ENCODE results near the gene TSR3.

The TSR3 gene

DNA sequence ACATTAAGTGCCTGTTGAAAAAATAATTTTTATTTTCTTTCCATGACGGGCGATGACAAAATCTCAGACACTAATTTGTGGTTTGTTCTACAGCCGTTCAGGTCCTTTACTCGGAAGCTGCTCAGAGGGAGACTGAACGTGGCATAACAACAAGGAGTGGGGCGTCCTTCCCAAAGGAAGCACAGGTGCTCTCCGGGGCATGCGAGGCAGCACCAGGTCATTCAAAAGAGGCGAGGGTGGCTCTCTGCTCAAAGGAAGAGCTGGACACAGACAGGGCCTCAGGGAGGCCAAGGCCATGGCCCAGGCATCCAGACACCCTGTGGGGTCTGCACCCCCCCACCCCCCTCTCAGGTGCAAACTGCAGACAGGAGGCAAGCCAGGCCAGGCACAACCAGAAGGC lies 46.7 kb upstream of the TSR3 start:
- no peaks in the 10 kb centered on the region for H4K20me1 ChIP-seq (ENCODE audit: low read depth, low read length)
- no peak overlapping the region for H3K4me3 ChIP-seq (ENCODE audit: insufficient read depth, low read length, poor library complexity, severe bottlenecking)
- H3K9me3 ChIP-seq (ENCODE audit: insufficient read depth, low read length), result no peaks in the 10 kb centered on the region
- H3K9ac ChIP-seq (ENCODE audit: low read length), result no peak overlapping the region
- H3K9me2 ChIP-seq (replicated peaks; ENCODE audit: insufficient read depth, low read length), result no peaks in the 10 kb centered on the region
- no peak for TF ChIP-seq EZH2phosphoT487 (conservative IDR thresholded peaks at IDR 0.05; ENCODE audit: low read length)
- H3F3A ChIP-seq (ENCODE audit: insufficient read depth), result no peaks in the 10 kb centered on the region
- H3K27me3 ChIP-seq (ENCODE audit: low read length), result no peaks in the 10 kb centered on the region
- no peak overlapping the region for H3K27ac ChIP-seq (ENCODE audit: low read depth, low read length)
- H3K36me3 ChIP-seq (ENCODE audit: low read length), result no peaks in the 10 kb centered on the region
- no peaks in the 10 kb centered on the region for H3K79me2 ChIP-seq (ENCODE audit: insufficient read depth, low read length)
- H2AFZ ChIP-seq (ENCODE audit: low read depth, low read length, severe bottlenecking), result no peak overlapping the region
- H3K4me2 ChIP-seq (ENCODE audit: low read depth, low read length, poor library complexity, severe bottlenecking), result no peak overlapping the region

- no peaks in the 10 kb centered on the region for H3K36me3 ChIP-seq (ENCODE audit: low read length)
- H2AFZ ChIP-seq (ENCODE audit: low read depth, low read length, severe bottlenecking), result no peak overlapping the region
Observed at GRCh38 chr16:1397779-1398178, 46.1 kb upstream of the TSR3 start.

GRCh38 chr16:1395444-1396031 lies 43.9 kb upstream of the TSR3 start:
- H3K9me2 ChIP-seq (replicated peaks; ENCODE audit: insufficient read depth, low read length), result no peaks in the 10 kb centered on the region
- no peaks in the 10 kb centered on the region for H3K9me3 ChIP-seq (ENCODE audit: insufficient read depth, low read length)
- H3K27ac ChIP-seq (ENCODE audit: low read depth, low read length), result no peak overlapping the region
- H3K36me3 ChIP-seq (ENCODE audit: low read length), result no peaks in the 10 kb centered on the region
- H3K27me3 ChIP-seq (ENCODE audit: low read length), result no peaks in the 10 kb centered on the region
- H3K79me2 ChIP-seq (ENCODE audit: insufficient read depth, low read length), result no peaks in the 10 kb centered on the region
- no peak overlapping the region for H2AFZ ChIP-seq (ENCODE audit: low read depth, low read length, severe bottlenecking)
- no peak overlapping the region for H3K9ac ChIP-seq (ENCODE audit: low read length)
- no peak overlapping the region for H3K4me2 ChIP-seq (ENCODE audit: low read depth, low read length, poor library complexity, severe bottlenecking)
- no peaks in the 10 kb centered on the region for H4K20me1 ChIP-seq (ENCODE audit: low read depth, low read length)
- no peak for TF ChIP-seq EZH2phosphoT487 (conservative IDR thresholded peaks at IDR 0.05; ENCODE audit: low read length)
- TF ChIP-seq, protein P1, sequence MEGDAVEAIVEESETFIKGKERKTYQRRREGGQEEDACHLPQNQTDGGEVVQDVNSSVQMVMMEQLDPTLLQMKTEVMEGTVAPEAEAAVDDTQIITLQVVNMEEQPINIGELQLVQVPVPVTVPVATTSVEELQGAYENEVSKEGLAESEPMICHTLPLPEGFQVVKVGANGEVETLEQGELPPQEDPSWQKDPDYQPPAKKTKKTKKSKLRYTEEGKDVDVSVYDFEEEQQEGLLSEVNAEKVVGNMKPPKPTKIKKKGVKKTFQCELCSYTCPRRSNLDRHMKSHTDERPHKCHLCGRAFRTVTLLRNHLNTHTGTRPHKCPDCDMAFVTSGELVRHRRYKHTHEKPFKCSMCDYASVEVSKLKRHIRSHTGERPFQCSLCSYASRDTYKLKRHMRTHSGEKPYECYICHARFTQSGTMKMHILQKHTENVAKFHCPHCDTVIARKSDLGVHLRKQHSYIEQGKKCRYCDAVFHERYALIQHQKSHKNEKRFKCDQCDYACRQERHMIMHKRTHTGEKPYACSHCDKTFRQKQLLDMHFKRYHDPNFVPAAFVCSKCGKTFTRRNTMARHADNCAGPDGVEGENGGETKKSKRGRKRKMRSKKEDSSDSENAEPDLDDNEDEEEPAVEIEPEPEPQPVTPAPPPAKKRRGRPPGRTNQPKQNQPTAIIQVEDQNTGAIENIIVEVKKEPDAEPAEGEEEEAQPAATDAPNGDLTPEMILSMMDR (IDR thresholded peaks at IDR 0.05; ENCODE audit: insufficient read depth, low read length, poor library complexity, severe bottlenecking), result no peak
- H3K4me3 ChIP-seq (ENCODE audit: insufficient read depth, low read length, poor library complexity, severe bottlenecking), result no peak overlapping the region
- no peaks in the 10 kb centered on the region for H3F3A ChIP-seq (ENCODE audit: insufficient read depth)

More at GRCh38 chr16:1397779-1398178, 46.1 kb upstream of the TSR3 start:
- Histone ChIP-seq H3K4me2 (ENCODE audit: low read depth, low read length, poor library complexity, severe bottlenecking) (no peak overlapping the region), H3K27ac (ENCODE audit: low read depth, low read length) (no peak overlapping the region), H3K27me3 (ENCODE audit: low read length) (no peaks in the 10 kb centered on the region), H3K9me2 (replicated peaks; ENCODE audit: insufficient read depth, low read length) (no peaks in the 10 kb centered on the region), H3K79me2 (ENCODE audit: insufficient read depth, low read length) (no peaks in the 10 kb centered on the region), H4K20me1 (ENCODE audit: low read depth, low read length) (no peaks in the 10 kb centered on the region), H3K4me3 (ENCODE audit: insufficient read depth, low read length, poor library complexity, severe bottlenecking) (no peak overlapping the region), H3K9me3 (ENCODE audit: insufficient read depth, low read length) (no peaks in the 10 kb centered on the region), H3K9ac (ENCODE audit: low read length) (no peak overlapping the region), H3F3A (ENCODE audit: insufficient read depth) (no peaks in the 10 kb centered on the region)
- TF ChIP-seq EZH2phosphoT487 (conservative IDR thresholded peaks at IDR 0.05; ENCODE audit: low read length), result no peak
- TF ChIP-seq, protein P1 (IDR thresholded peaks at IDR 0.05; ENCODE audit: insufficient read depth, low read length, poor library complexity, severe bottlenecking), result no peak

DNA sequence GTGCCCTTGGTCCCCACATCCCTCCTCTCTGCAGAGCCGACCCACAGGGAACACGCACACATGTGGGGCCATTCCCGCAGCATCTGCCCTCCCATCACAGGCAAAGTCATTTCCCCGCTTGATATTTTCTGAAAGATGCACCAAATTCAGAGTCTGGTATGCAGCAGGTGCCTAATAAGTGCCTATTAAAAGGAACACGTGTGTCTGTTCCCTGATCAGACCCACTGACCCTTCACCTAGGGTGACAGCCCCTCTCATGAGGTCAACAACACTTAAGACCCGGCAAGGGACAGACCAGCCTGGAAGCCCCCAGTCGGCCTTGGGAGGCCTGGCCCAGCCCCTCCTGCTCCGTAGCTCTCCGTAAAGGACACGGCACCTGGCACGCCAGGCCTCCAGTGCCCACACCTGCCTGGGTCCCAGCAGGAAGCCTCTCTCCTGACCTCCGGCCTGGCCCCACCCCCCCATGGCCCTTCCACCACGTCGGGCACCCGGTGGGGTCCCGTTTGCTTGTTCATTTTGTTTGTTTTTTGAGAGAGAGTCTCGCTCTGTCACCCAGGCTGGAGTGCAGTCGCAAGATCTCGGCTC lies 42.8 kb upstream of the TSR3 start:
- H3K9ac ChIP-seq (ENCODE audit: low read length), result no peak overlapping the region
- no peaks in the 10 kb centered on the region for H3K9me3 ChIP-seq (ENCODE audit: insufficient read depth, low read length)
- H4K20me1 ChIP-seq (ENCODE audit: low read depth, low read length), result no peaks in the 10 kb centered on the region
- H2AFZ ChIP-seq (ENCODE audit: low read depth, low read length, severe bottlenecking), result no peak overlapping the region
- no peak overlapping the region for H3K4me2 ChIP-seq (ENCODE audit: low read depth, low read length, poor library complexity, severe bottlenecking)
- H3F3A ChIP-seq (ENCODE audit: insufficient read depth), result no peaks in the 10 kb centered on the region
- H3K36me3 ChIP-seq (ENCODE audit: low read length), result no peaks in the 10 kb centered on the region
- H3K9me2 ChIP-seq (replicated peaks; ENCODE audit: insufficient read depth, low read length), result no peaks in the 10 kb centered on the region
- no peak overlapping the region for H3K4me3 ChIP-seq (ENCODE audit: insufficient read depth, low read length, poor library complexity, severe bottlenecking)
- no peak for TF ChIP-seq EZH2phosphoT487 (conservative IDR thresholded peaks at IDR 0.05; ENCODE audit: low read length)
- TF ChIP-seq, protein P1 (IDR thresholded peaks at IDR 0.05; ENCODE audit: insufficient read depth, low read length, poor library complexity, severe bottlenecking), result no peak
- H3K79me2 ChIP-seq (ENCODE audit: insufficient read depth, low read length), result no peaks in the 10 kb centered on the region
- no peaks in the 10 kb centered on the region for H3K27me3 ChIP-seq (ENCODE audit: low read length)
- no peak overlapping the region for H3K27ac ChIP-seq (ENCODE audit: low read depth, low read length)
